Muscle of back (tissue), 13 donors: Measurements from ENCODE around the gene ADAM23. TPM values are rescaled to one million over a fixed set of nuclear protein-coding genes. Genes with fewer than 3 reads are reported as not detected.
A peak's percentile ranks its signal among the peaks of the same experiment; 100 is the strongest.
"Not testable (repeated sequence)": the region's sequence is repeated elsewhere in the genome, so short reads cannot be mapped to it uniquely, and the experiment has no call there.

ENCODE experiments used
- DNase-seq, 3 donors: peaks; one replicate each; pipeline versions ENCODE4 v3.0.0 to v3.0.0-alpha.2; 2013
- long read RNA-seq, 9 donors: transcript quantifications; one replicate each; lab custom pipeline, GENCODE V29; 2026
- polyA plus RNA-seq, 10 donors: library from polyadenylated mRNA; unstranded; fragments of 120-200 nt; gene quantifications; one replicate each; pipeline ENCODE4 v1.2.1, GENCODE V29; 2013; ENCODE audit not compliant: insufficient read length in 10 of 10

ADAM23 gene
- polyA plus RNA-seq = 10 to 100 TPM in 8 of 10 donors, 1 to 10 TPM in 2; 8.5 to 12.2 (median 11.0) TPM
- long read RNA-seq, donor 1, full-length matches to known transcripts = 1 of 1 reads
- long read RNA-seq, donor 1, partial matches to known transcripts = 0 of 1 reads
- long read RNA-seq, donor 1, other reads (novel, unspliced or antisense) = 0 of 1 reads
- long read RNA-seq, donor 2, full-length matches to known transcripts = 3 of 3 reads
- long read RNA-seq, donor 2, partial matches to known transcripts = 0 of 3 reads
- long read RNA-seq, donor 2, other reads (novel, unspliced or antisense) = 0 of 3 reads
- long read RNA-seq, donor 3 = 0 reads
- long read RNA-seq, donor 4 = 0 reads
- long read RNA-seq, donor 5, full-length matches to known transcripts = 5 of 5 reads
- long read RNA-seq, donor 5, partial matches to known transcripts = 0 of 5 reads
- long read RNA-seq, donor 5, other reads (novel, unspliced or antisense) = 0 of 5 reads
- long read RNA-seq, donor 6 = 0 reads
- long read RNA-seq, donor 7 = 0 reads
- long read RNA-seq, donor 8, full-length matches to known transcripts = 2 of 2 reads
- long read RNA-seq, donor 8, partial matches to known transcripts = 0 of 2 reads
- long read RNA-seq, donor 8, other reads (novel, unspliced or antisense) = 0 of 2 reads
- long read RNA-seq, donor 9 = 0 reads

DNA sequence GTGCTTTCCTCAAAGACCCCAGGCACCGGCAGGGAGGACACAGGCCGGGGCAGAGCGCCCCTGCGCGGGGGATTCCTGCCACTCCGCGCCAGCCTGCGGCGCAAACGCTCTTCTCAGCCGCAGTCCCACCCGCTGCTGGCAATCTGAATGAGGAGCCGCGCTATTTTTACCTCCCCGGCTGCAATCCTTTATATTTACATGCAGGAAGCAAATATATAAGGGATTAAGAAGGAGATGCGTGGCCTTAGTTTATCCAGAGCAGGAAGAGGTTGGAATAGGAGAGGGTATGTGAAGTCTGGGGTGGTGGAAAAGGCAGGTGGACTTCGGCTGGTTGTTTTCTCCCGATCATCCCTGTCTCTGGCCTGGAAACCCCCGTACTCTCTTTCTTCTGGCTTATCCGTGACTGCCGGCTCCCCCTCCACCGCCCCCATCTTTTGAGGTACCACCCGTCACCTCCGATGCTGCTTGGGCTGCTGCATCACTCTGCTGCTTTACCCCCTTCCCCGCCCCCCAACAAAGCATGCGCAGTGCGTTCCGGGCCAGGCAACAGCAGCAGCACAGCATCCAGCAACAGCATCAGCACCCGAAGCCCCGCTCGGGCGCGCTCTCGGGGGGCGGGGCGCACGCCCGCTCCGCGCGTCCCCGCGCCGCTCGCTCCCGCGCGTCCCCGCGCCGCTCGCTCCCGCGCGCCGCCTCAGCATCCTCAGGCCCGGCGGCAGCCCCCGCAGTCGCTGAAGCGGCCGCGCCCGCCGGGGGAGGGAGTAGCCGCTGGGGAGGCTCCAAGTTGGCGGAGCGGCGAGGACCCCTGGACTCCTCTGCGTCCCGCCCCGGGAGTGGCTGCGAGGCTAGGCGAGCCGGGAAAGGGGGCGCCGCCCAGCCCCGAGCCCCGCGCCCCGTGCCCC, at the start of gene ADAM23:
ADAM23 (plus strand) TSS at position 700 of the 902 bp plus-strand sequence. CDS start 335 bp downstream, outside the sequence.
- DNase-seq = peak; percentile 49 to 73 (median 65)

DNA sequence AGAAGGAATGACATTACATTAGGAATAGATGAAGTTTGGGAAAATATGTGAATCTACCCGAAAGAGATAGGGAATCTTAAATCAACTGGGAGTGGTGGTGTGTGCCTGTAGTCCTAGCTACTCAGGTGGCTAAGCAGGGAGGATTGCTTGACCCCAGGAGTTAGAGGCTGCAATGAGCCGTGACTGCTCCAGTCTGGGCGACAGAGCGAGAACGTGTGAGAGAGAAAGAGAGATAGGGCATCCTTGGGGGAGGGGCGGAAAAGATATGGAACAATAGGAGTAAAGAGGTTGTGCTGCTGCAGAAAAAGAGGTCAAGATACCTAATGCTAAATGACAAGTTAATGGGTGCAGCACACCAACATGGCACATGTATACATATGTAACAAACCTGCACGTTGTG, 47.1 kb upstream of the ADAM23 start:
- no peak for DNase-seq

DNA sequence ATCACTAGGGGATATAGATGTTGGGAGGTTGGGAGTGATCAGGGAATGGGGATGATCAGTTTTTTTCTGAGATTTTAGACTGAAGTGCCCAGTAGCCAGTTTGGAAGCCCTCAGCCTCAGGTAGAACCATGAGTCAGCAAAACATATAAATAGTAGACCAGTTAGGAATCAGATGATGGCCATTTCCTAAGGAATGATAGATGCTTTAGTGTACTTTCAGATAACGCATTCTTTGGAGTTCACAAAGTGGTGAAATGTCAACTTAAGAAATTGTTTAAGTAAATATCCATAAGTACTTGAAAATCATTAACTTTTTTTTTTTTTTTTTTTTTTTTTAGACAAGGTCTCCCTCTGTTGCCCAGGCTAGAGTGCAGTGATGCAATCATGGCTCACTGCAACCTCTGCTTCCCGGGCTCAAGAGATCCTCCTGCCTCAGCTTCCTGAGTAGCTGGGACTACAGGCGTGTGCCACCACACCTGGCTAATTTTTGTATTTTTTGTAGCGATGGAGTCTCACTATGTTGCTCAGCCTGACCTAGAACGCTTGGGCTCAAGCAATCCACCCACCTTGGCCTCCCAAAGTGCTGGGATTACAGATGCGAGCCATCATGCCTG, 40.3 kb upstream of the ADAM23 start:
- not testable (repeated sequence) for DNase-seq

GRCh38 chr2:206408323-206409320, 34.7 kb upstream of the ADAM23 start:
- DNase-seq = no peak

GRCh38 chr2:206410714-206411113, 32.6 kb upstream of the ADAM23 start:
- DNase-seq = no peak

GRCh38 chr2:206415618-206416243, 27.6 kb upstream of the ADAM23 start:
- no peak for DNase-seq

GRCh38 chr2:206418968-206419367, 24.4 kb upstream of the ADAM23 start:
- DNase-seq = no peak

GRCh38 chr2:206420721-206421120, 22.6 kb upstream of the ADAM23 start:
- DNase-seq = no peak

DNA sequence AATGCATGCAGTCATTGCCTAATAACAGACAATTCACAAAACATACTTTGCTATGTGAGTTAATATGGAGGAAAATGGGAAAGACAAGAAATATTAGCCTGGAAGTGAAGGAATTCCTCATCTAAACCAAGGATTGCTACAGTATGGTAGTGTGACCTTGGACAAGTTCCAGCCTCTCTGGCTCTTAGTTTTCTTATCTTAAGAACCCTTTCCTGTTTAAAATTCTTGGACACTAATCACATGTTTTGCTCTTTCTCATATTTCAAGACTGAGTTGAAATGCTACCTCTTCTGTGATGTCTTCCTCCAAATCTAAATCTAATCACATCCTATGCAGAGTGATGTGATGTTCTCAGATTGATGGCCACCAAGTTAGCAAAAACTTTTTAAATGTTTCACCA, 20.8 kb upstream of the ADAM23 start:
- DNase-seq = no peak

GRCh38 chr2:206423147-206423546, 20.2 kb upstream of the ADAM23 start:
- DNase-seq = no peak

DNA sequence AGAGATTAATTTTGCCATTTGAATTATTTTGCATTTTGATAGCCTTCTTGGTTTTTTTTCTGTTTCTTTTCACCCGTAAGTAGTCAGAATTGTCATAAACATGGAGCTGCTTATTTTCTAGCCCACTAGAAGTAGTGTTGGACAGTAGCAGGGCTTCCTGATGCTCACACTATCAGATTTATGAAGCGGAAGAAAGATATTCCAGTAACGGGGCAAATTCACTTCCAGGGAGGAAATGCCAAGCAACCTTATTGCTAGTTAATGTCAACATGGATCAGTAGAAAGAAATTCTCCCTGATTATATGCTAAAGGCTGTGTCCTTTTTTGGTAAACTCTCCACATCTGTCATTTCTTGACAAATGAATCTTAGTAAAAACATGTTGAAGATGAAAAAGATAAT, 19.2 kb upstream of the ADAM23 start:
- no peak for DNase-seq

DNA sequence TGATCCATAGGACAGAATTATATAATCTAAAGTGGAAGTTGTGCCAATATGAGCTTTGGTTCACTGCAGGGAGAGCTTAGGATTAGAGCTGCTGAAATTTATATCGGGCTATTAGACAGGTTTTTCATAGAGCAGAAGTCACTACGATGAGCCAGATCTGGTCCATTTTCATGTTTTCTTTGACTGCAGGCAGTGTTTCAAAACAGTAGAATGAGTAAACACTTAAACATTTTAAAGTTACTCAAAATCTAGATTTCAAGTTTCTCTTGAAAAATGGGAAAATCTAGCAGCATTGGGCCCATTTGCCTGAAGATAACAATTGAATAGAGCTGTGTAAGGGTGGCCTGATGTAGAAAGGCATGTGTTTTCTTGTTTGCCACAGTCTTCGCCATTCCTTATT, 14.5 kb upstream of the ADAM23 start:
- DNase-seq = no peak

- no peak for DNase-seq
Observed at GRCh38 chr2:206430452-206430851, 12.9 kb upstream of the ADAM23 start.

DNA sequence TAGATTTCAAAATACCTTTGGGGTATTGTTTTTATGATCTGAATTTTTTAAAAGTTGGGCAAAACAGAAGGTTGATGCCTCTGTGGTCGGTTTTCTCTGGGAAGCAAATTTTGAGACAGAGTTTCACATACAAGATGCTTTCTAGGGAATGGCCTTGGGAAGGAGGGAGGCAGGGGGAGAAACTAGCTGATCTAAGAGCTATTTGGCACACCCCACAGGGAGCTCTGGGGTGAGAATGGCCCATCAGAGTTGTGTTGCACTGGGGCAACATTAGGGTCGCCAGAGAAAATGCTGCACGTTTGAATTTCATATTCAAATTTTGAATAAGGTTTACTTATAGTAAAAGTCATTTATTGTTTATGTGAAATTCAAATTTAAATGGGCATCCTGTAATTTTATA, 11.9 kb upstream of the ADAM23 start:
- DNase-seq = no peak

- no peak for DNase-seq
Observed at GRCh38 chr2:206432193-206433082, 10.9 kb upstream of the ADAM23 start.

GRCh38 chr2:206433190-206433589, 10.1 kb upstream of the ADAM23 start:
- DNase-seq = no peak

DNA sequence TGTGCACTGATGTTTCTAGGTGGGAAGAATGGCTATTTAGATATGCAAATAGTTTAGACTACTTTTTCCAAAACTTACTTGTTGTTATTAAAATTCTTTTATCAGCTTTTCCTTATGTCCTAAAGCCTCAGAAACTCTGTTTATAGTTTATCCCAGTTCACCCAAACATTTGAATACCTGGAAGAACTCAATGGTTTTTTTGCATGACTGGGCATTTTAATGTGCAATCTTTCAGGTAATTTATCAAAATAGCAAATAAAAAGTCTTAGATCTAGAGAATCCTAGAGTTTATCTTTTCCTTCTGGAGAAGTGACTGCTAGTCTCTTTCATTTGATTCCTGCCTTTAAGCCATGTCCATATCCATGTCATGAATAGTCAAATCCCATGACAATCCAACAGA, 9.6 kb upstream of the ADAM23 start:
- DNase-seq = no peak

GRCh38 chr2:206435742-206436141, 7.6 kb upstream of the ADAM23 start:
- peak; percentile 32 to 43 (median 41) for DNase-seq

DNA sequence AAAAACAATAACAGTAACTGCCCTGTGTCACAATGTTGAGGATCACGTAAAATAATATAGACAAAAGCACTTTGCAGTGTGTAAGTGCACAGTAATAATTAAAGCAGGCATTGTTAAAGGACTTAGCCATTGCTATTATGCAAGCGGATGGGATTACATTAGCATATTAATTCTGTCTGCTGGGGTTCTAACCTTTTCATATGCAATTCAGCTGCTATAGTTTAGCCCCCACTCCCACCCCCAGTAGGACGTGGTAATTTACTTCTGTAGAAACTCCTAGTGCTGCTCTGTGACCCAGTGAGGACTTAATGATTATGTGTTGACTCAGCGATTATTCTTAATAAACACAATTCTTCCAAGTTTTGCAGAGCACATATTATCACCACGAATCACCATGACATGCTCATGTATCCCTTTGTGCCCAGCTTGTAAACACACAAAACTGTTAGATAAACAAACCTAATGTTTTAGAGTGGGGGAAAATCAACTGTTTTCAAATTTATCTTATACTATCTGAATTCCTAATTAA, 5.1 kb upstream of the ADAM23 start:
- no peak for DNase-seq
